DOHH2 (cell line): ENCODE results near the gene ABLIM1.
A peak's percentile ranks its signal among the peaks of the same experiment; 100 is the strongest.

Source experiments
- H3F3A ChIP-seq: fragments of 200-600 bp; sonication (generic), shearing (Covaris generic); 2 replicates; pipeline ENCODE4 v1.6.0; 2016; ENCODE audit warnings: antibody characterized with exemption, mild to moderate bottlenecking; ENCODE audit not compliant: control insufficient read depth, insufficient read depth
- H3K27ac ChIP-seq: fragments of 200-600 bp; sonication (generic); 2 replicates; pipeline ENCODE4 v1.5.1; 2014; ENCODE audit warnings: low read depth, mild to moderate bottlenecking, low read length, moderate library complexity
- H3K27me3 ChIP-seq: fragments of 200-600 bp; sonication (generic); 2 replicates; pipeline ENCODE4 v1.6.1; 2014; ENCODE audit warnings: mild to moderate bottlenecking, low read length, mixed read lengths; ENCODE audit not compliant: control insufficient read depth
- H3K36me3 ChIP-seq: fragments of 200-600 bp; sonication (generic); 2 replicates; pipeline ENCODE4 v1.6.1; 2014; ENCODE audit warnings: mild to moderate bottlenecking, low read length, moderate library complexity, mixed read lengths; ENCODE audit not compliant: control insufficient read depth
- H3K4me1 ChIP-seq: fragments of 200-600 bp; sonication (generic); 2 replicates; pipeline ENCODE4 v1.6.1; 2014; ENCODE audit warnings: mild to moderate bottlenecking, low read length, mixed read lengths; ENCODE audit not compliant: control insufficient read depth
- H3K4me2 ChIP-seq: fragments of 200-600 bp; sonication (generic); 2 replicates; pipeline ENCODE4 v1.6.0; 2014; ENCODE audit warnings: mild to moderate bottlenecking, low read length, moderate library complexity
- H3K4me3 ChIP-seq: fragments of 200-600 bp; sonication (generic); 2 replicates; pipeline ENCODE4 v1.5.1; 2014; ENCODE audit warnings: mild to moderate bottlenecking, low read length, mixed read lengths
- H3K79me2 ChIP-seq: fragments of 200-600 bp; sonication (generic); 2 replicates; pipeline ENCODE4 v1.6.1; 2014; ENCODE audit warnings: mild to moderate bottlenecking, low read length, mixed read lengths; ENCODE audit not compliant: control insufficient read depth
- H3K9me2 ChIP-seq: fragments of 200-600 bp; sonication (generic); replicated peaks from 2 replicates; pipeline ENCODE4 v1.6.1; 2014; ENCODE audit warnings: mild to moderate bottlenecking, low read length, mixed read lengths; ENCODE audit not compliant: control insufficient read depth
- H3K9me3 ChIP-seq: fragments of 200-600 bp; sonication (generic); 2 replicates; pipeline ENCODE4 v1.6.1; 2014; ENCODE audit warnings: antibody characterized with exemption, low read length, mixed read lengths; ENCODE audit not compliant: control insufficient read depth, insufficient read depth
- H4K20me1 ChIP-seq: fragments of 200-600 bp; sonication (generic); 2 replicates; pipeline ENCODE4 v1.6.0; 2014; ENCODE audit warnings: low read depth, mild to moderate bottlenecking, antibody characterized with exemption, low read length, moderate library complexity; ENCODE audit not compliant: control insufficient read depth, insufficient read depth
- EZH2phosphoT487 ChIP-seq: fragments of 200-600 bp; sonication (generic); IDR thresholded peaks from 2 replicates; pipeline ENCODE4 v1.6.1; 2017; ENCODE audit warnings: borderline replicate concordance, mild to moderate bottlenecking, antibody characterized with exemption, low read length, moderate library complexity, mixed read lengths
- TF ChIP-seq, protein P1 (sequence below): fragments of 200-600 bp; sonication (generic); IDR thresholded peaks from one replicate; pipeline ENCODE4 v1.5.1; 2014; ENCODE audit warnings: antibody characterized with exemption, mild to moderate bottlenecking, low read depth, low read length; ENCODE audit not compliant: poor library complexity, severe bottlenecking

ABLIM1 gene

DNA sequence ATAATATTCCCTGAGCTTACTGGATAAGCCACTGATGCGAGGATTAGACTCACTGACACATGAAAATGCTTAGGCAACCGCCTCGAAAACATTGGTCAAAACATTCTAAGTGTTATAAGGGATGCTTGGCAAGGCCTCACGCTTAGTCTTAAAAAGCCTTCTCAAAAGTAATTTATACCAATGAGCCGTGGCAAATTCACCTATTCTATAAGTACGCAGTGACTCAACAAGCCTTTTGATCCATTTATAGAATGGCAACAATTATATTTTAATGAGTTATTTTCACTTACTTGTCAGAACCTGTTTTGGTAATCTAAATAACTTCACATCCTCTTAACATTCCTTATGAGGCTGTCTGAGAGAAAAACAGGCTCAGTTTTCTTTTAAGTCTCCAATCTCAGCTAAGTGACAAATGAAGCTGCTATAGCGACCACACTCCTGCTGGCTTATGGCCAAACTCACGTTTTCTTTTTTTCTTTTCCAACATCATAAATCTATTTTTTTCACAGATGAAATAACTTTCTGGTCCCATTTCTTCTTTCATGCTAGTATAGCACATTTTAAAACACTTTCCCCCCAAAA lies 132.6 kb downstream of the ABLIM1 start:
- peak overlapping the region; percentile 96 for H3K27ac ChIP-seq
- peaks cover 23% of the 10 kb centered on the region for H3F3A ChIP-seq
- peaks cover 35% of the 10 kb centered on the region for H4K20me1 ChIP-seq
- peaks cover 61% of the 10 kb centered on the region for H3K79me2 ChIP-seq
- H3K4me1 ChIP-seq = peaks cover 59% of the 10 kb centered on the region
- no peaks in the 10 kb centered on the region for H3K27me3 ChIP-seq
- H3K36me3 ChIP-seq = peaks cover 30% of the 10 kb centered on the region
- no peaks in the 10 kb centered on the region for H3K9me3 ChIP-seq
- peak overlapping the region; percentile 90 for H3K4me3 ChIP-seq
- TF ChIP-seq, protein P1, sequence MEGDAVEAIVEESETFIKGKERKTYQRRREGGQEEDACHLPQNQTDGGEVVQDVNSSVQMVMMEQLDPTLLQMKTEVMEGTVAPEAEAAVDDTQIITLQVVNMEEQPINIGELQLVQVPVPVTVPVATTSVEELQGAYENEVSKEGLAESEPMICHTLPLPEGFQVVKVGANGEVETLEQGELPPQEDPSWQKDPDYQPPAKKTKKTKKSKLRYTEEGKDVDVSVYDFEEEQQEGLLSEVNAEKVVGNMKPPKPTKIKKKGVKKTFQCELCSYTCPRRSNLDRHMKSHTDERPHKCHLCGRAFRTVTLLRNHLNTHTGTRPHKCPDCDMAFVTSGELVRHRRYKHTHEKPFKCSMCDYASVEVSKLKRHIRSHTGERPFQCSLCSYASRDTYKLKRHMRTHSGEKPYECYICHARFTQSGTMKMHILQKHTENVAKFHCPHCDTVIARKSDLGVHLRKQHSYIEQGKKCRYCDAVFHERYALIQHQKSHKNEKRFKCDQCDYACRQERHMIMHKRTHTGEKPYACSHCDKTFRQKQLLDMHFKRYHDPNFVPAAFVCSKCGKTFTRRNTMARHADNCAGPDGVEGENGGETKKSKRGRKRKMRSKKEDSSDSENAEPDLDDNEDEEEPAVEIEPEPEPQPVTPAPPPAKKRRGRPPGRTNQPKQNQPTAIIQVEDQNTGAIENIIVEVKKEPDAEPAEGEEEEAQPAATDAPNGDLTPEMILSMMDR = no peak
- TF ChIP-seq EZH2phosphoT487 = no peak
- H3K4me2 ChIP-seq = peak overlapping the region; percentile 94
- no peaks in the 10 kb centered on the region for H3K9me2 ChIP-seq

DNA sequence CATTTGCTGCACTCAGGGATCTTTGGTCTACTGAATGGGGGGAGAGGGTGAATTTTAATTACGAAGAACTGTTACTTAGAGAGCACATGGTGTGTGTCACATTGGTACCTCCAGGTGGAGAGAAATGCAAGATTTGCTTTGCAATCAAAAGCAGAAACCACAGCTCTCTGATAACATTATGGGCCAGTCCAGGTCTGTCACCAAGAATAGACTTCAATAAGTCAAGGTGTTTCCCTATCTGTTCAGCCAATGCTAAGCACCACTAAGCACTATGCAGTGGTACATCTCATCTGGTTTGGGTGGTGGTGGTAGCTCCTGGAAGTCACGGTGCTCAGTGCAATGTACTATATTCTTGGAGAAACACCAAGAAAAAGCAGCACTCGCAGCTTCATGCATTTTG lies 134.2 kb downstream of the ABLIM1 start:
- H3F3A ChIP-seq = peaks cover 23% of the 10 kb centered on the region
- no peak for TF ChIP-seq EZH2phosphoT487
- H3K27me3 ChIP-seq = no peaks in the 10 kb centered on the region
- peaks cover 77% of the 10 kb centered on the region for H3K79me2 ChIP-seq
- H3K4me3 ChIP-seq = peak overlapping the region; percentile 90
- peaks cover 44% of the 10 kb centered on the region for H3K36me3 ChIP-seq
- H3K9me2 ChIP-seq = no peaks in the 10 kb centered on the region
- H3K4me1 ChIP-seq = peaks cover 75% of the 10 kb centered on the region
- peak overlapping the region; percentile 94 for H3K4me2 ChIP-seq
- no peaks in the 10 kb centered on the region for H3K9me3 ChIP-seq
- no peak overlapping the region for H3K27ac ChIP-seq
- H4K20me1 ChIP-seq = peaks cover 46% of the 10 kb centered on the region

DNA sequence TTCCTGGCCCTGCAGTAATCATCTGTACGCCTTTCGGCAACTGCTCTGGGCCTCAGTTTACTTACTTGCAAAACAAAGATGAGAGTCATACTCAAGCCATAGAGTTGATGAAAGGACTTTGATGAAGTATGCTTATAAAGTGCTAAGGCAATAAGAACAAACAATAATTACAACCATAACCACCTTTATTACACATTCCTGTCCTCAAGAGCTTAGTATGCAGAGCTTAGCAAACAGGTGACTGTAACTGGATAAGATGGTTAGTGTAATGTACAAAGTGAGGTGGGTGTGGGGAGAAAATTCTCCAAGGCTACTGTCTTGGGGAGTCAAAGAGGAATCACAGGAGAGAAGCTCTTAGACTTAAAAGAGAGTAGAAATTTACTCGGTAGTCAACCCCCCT lies 136.8 kb downstream of the ABLIM1 start:
- no peak overlapping the region for H3K4me3 ChIP-seq
- H3K79me2 ChIP-seq = peaks cover 100% of the 10 kb centered on the region
- peaks cover 24% of the 10 kb centered on the region for H3F3A ChIP-seq
- no peaks in the 10 kb centered on the region for H3K27me3 ChIP-seq
- H4K20me1 ChIP-seq = peaks cover 63% of the 10 kb centered on the region
- peaks cover 86% of the 10 kb centered on the region for H3K4me1 ChIP-seq
- TF ChIP-seq, protein P1 = no peak
- TF ChIP-seq EZH2phosphoT487 = no peak
- H3K4me2 ChIP-seq = no peak overlapping the region
- H3K9me2 ChIP-seq = no peaks in the 10 kb centered on the region
- no peak overlapping the region for H3K27ac ChIP-seq
- no peaks in the 10 kb centered on the region for H3K9me3 ChIP-seq
- H3K36me3 ChIP-seq = peaks cover 44% of the 10 kb centered on the region

- TF ChIP-seq, protein P1 = no peak
- no peak for TF ChIP-seq EZH2phosphoT487
- H3K79me2 ChIP-seq = peaks cover 100% of the 10 kb centered on the region
- peaks cover 19% of the 10 kb centered on the region for H3F3A ChIP-seq
- H3K27me3 ChIP-seq = no peaks in the 10 kb centered on the region
- H4K20me1 ChIP-seq = peaks cover 63% of the 10 kb centered on the region
- peaks cover 44% of the 10 kb centered on the region for H3K36me3 ChIP-seq
- H3K9me2 ChIP-seq = no peaks in the 10 kb centered on the region
- no peaks in the 10 kb centered on the region for H3K9me3 ChIP-seq
- H3K4me3 ChIP-seq = no peak overlapping the region
- no peak overlapping the region for H3K4me2 ChIP-seq
- H3K4me1 ChIP-seq = peaks cover 94% of the 10 kb centered on the region
- no peak overlapping the region for H3K27ac ChIP-seq
Measured at GRCh38 chr10:114520453-114520852, 137.6 kb downstream of the ABLIM1 start.
